ENCODE measurements around the gene IL17RE. TPM values are rescaled to one million over a fixed set of nuclear protein-coding genes. Genes with fewer than 3 reads are reported as not detected.

Gene IL17RE
- total and polyA plus RNA-seq, 3 experiments from 2014 or later = 0.47 to 1.2 (median 1.2) TPM

- H3K4me3 ChIP-seq (ENCODE audit: low read length) = peak overlapping the region; percentile 76
- no peaks in the 10 kb centered on the region for H3K9me3 ChIP-seq (ENCODE audit: low read length)
- peak overlapping the region; percentile 93 to 100 (median 98) for H3K27ac Mint-ChIP-seq
- peaks cover 0 to 35% (median 5%) of the 10 kb centered on the region in 3 donors for H3K36me3 Mint-ChIP-seq
- no peaks in the 10 kb centered on the region for H3K9me3 Mint-ChIP-seq
- H3K27me3 Mint-ChIP-seq = no peaks in the 10 kb centered on the region
- H3K36me3 ChIP-seq (ENCODE audit: insufficient read depth, low read length) = peaks cover 11% of the 10 kb centered on the region
- H3K4me1 Mint-ChIP-seq = peaks cover 32 to 61% (median 33%) of the 10 kb centered on the region in 3 donors
- POLR2A ChIA-PET = interaction anchor here (0.6 to 3.2 kb wide), 26 partner anchors 9 to 389 kb away, joined by 3 to 28 read pairs (median 4); partner anchors contain the start of genes ARPC4, BRPF1, EMC3 and JAGN1
- peak overlapping the region; percentile 88 to 99 (median 95) for H3K4me3 Mint-ChIP-seq
- CTCF ChIA-PET = interaction anchor here (0.6 to 4.0 kb wide), 59 partner anchors 9 to 805 kb away, joined by 3 to 32 read pairs (median 4); partner anchors contain the start of genes ARPC4, BRPF1, EMC3 and FANCD2
- DNase-seq = peak; percentile 83 to 93 (median 84)
- peak overlapping the region; percentile 90 for H3K27ac ChIP-seq (ENCODE audit: low read depth, low read length)
- H3K4me1 ChIP-seq (ENCODE audit: insufficient read depth, low read length) = peaks cover 32% of the 10 kb centered on the region
- no peaks in the 10 kb centered on the region for H3K27me3 ChIP-seq (ENCODE audit: insufficient read depth, low read length, poor library complexity, severe bottlenecking)
These were observed 30.4 kb downstream of the IL17RE start for GRCh38 chr3:9932843-9933560.

- Mint-ChIP-seq H3K27ac (peak within 1 kb of the TSS; percentile 93 to 100 (median 98)), H3K4me1 (peaks cover 32 to 61% (median 33%) of the 10 kb centered on the region in 3 donors), H3K9me3 (no peaks in the 10 kb centered on the region), H3K36me3 (peaks cover 0 to 39% (median 6%) of the 10 kb centered on the region in 3 donors), H3K27me3 (no peaks in the 10 kb centered on the region), H3K4me3 (peak within 1 kb of the TSS; percentile 88 to 99 (median 95))
- DNase-seq = peak; percentile 95 to 99 (median 98)
- Histone ChIP-seq H3K9me3 (ENCODE audit: low read length) (no peaks in the 10 kb centered on the region), H3K36me3 (ENCODE audit: insufficient read depth, low read length) (peaks cover 12% of the 10 kb centered on the region), H3K4me3 (ENCODE audit: low read length) (peak within 1 kb of the TSS; percentile 76), H3K4me1 (ENCODE audit: insufficient read depth, low read length) (peaks cover 32% of the 10 kb centered on the region), H3K27me3 (ENCODE audit: insufficient read depth, low read length, poor library complexity, severe bottlenecking) (no peaks in the 10 kb centered on the region), H3K27ac (ENCODE audit: low read depth, low read length) (peak within 1 kb of the TSS; percentile 90)
- CTCF ChIA-PET = interaction anchor here (0.7 to 4.0 kb wide), 36 partner anchors 8 to 804 kb away, joined by 3 to 32 read pairs (median 5); partner anchors contain the start of genes ARPC4, BRPF1, EMC3 and FANCD2
- POLR2A ChIA-PET = interaction anchor here (0.5 to 3.2 kb wide), 22 partner anchors 8 to 388 kb away, joined by 3 to 28 read pairs (median 5); partner anchors contain the start of genes ARPC4, BRPF1, EMC3 and JAGN1
These were observed 31.1 kb downstream of the IL17RE start, which contains the start of gene CRELD1 for GRCh38 chr3:9933561-9934234. CRELD1 (plus strand) TSS chr3:9933834; CDS start chr3:9934439, 605 bp downstream.

- Mint-ChIP-seq H3K27me3 (no peaks in the 10 kb centered on the region), H3K36me3 (peaks cover 0 to 42% (median 6%) of the 10 kb centered on the region in 3 donors), H3K4me1 (peaks cover 32 to 61% (median 33%) of the 10 kb centered on the region in 3 donors), H3K27ac (peak overlapping the region; percentile 93 to 100 (median 98)), H3K9me3 (no peaks in the 10 kb centered on the region), H3K4me3 (peak overlapping the region; percentile 88 to 99 (median 95))
- POLR2A ChIA-PET = interaction anchor here (0.5 to 3.2 kb wide), 6 partner anchors 12 to 314 kb away, joined by 3 to 28 read pairs (median 18); partner anchors contain the start of genes EMC3, JAGN1 and TATDN2
- Histone ChIP-seq H3K9me3 (ENCODE audit: low read length) (no peaks in the 10 kb centered on the region), H3K27me3 (ENCODE audit: insufficient read depth, low read length, poor library complexity, severe bottlenecking) (no peaks in the 10 kb centered on the region), H3K27ac (ENCODE audit: low read depth, low read length) (peak overlapping the region; percentile 90), H3K4me3 (ENCODE audit: low read length) (peak overlapping the region; percentile 76), H3K36me3 (ENCODE audit: insufficient read depth, low read length) (peaks cover 12% of the 10 kb centered on the region), H3K4me1 (ENCODE audit: insufficient read depth, low read length) (peaks cover 32% of the 10 kb centered on the region)
- peak in 3 of 5 donors; percentile 16 to 66 (median 18) for DNase-seq
- CTCF ChIA-PET = interaction anchor here (0.7 to 4.0 kb wide), 12 partner anchors 8 to 388 kb away, joined by 3 to 32 read pairs (median 10); partner anchors contain the start of genes JAGN1, PRRT3 and SEC13
These were observed 31.6 kb downstream of the IL17RE start for GRCh38 chr3:9934235-9934621.

- Histone ChIP-seq H3K4me3 (ENCODE audit: low read length) (peak overlapping the region; percentile 76), H3K9me3 (ENCODE audit: low read length) (no peaks in the 10 kb centered on the region), H3K4me1 (ENCODE audit: insufficient read depth, low read length) (peaks cover 32% of the 10 kb centered on the region), H3K36me3 (ENCODE audit: insufficient read depth, low read length) (peaks cover 12% of the 10 kb centered on the region), H3K27ac (ENCODE audit: low read depth, low read length) (peak overlapping the region; percentile 90), H3K27me3 (ENCODE audit: insufficient read depth, low read length, poor library complexity, severe bottlenecking) (no peaks in the 10 kb centered on the region)
- Mint-ChIP-seq H3K27me3 (no peaks in the 10 kb centered on the region), H3K4me3 (peak overlapping the region; percentile 88 to 99 (median 95)), H3K9me3 (no peaks in the 10 kb centered on the region), H3K36me3 (peaks cover 0 to 42% (median 6%) of the 10 kb centered on the region in 3 donors), H3K4me1 (peaks cover 32 to 61% (median 33%) of the 10 kb centered on the region in 3 donors), H3K27ac (peak overlapping the region; percentile 93 to 100 (median 98))
- CTCF ChIA-PET = interaction anchor here (0.7 to 2.3 kb wide), 3 partner anchors 11 to 85 kb away, joined by 3 to 11 read pairs (median 3); no protein-coding TSS in a partner anchor
- DNase-seq = no peak
- POLR2A ChIA-PET = interaction anchor here (0.7 kb wide), 1 partner anchor 66 kb away, joined by 5 read pairs; no protein-coding TSS in a partner anchor
These were observed 32.3 kb downstream of the IL17RE start for GRCh38 chr3:9934993-9935392.

GRCh38 chr3:9935966-9936510 lies 33.4 kb downstream of the IL17RE start:
- no peaks in the 10 kb centered on the region for H3K27me3 ChIP-seq (ENCODE audit: insufficient read depth, low read length, poor library complexity, severe bottlenecking)
- peaks cover 0 to 44% (median 6%) of the 10 kb centered on the region in 3 donors for H3K36me3 Mint-ChIP-seq
- ChIA-PET CTCF (interaction anchor here (2.3 kb wide), 1 partner anchor 10 kb away, joined by 11 read pairs; no protein-coding TSS in a partner anchor), POLR2A (no interaction called here)
- peaks cover 29 to 54% (median 33%) of the 10 kb centered on the region in 3 donors for H3K4me1 Mint-ChIP-seq
- no peaks in the 10 kb centered on the region for H3K9me3 ChIP-seq (ENCODE audit: low read length)
- peak overlapping the region in 4 of 7 donors; percentile 21 to 98 (median 61) for H3K4me3 Mint-ChIP-seq
- no peaks in the 10 kb centered on the region for H3K27me3 Mint-ChIP-seq
- H3K9me3 Mint-ChIP-seq = no peaks in the 10 kb centered on the region
- H3K36me3 ChIP-seq (ENCODE audit: insufficient read depth, low read length) = peaks cover 12% of the 10 kb centered on the region
- DNase-seq = no peak
- H3K27ac Mint-ChIP-seq = peak overlapping the region in 5 of 8 donors; percentile 81 to 100 (median 98)
- H3K4me1 ChIP-seq (ENCODE audit: insufficient read depth, low read length) = peaks cover 32% of the 10 kb centered on the region
- H3K27ac ChIP-seq (ENCODE audit: low read depth, low read length) = no peak overlapping the region
- no peak overlapping the region for H3K4me3 ChIP-seq (ENCODE audit: low read length)

GRCh38 chr3:9937486-9938238 lies 35.0 kb downstream of the IL17RE start:
- H3K9me3 ChIP-seq (ENCODE audit: low read length) = no peaks in the 10 kb centered on the region
- peaks cover 0 to 54% (median 8%) of the 10 kb centered on the region in 3 donors for H3K36me3 Mint-ChIP-seq
- no peak overlapping the region for H3K27ac ChIP-seq (ENCODE audit: low read depth, low read length)
- ChIA-PET CTCF (no interaction called here), POLR2A (no interaction called here)
- no peaks in the 10 kb centered on the region for H3K27me3 ChIP-seq (ENCODE audit: insufficient read depth, low read length, poor library complexity, severe bottlenecking)
- H3K4me1 Mint-ChIP-seq = peaks cover 23 to 41% (median 23%) of the 10 kb centered on the region in 3 donors
- peak overlapping the region in 1 of 7 donors; percentile 47 for H3K4me3 Mint-ChIP-seq
- H3K9me3 Mint-ChIP-seq = no peaks in the 10 kb centered on the region
- H3K4me1 ChIP-seq (ENCODE audit: insufficient read depth, low read length) = peaks cover 22% of the 10 kb centered on the region
- peaks cover 12% of the 10 kb centered on the region for H3K36me3 ChIP-seq (ENCODE audit: insufficient read depth, low read length)
- no peaks in the 10 kb centered on the region for H3K27me3 Mint-ChIP-seq
- peak overlapping the region in 3 of 8 donors; percentile 17 to 73 (median 68) for H3K27ac Mint-ChIP-seq
- DNase-seq = no peak
- no peak overlapping the region for H3K4me3 ChIP-seq (ENCODE audit: low read length)

- peaks cover 22% of the 10 kb centered on the region for H3K4me1 ChIP-seq (ENCODE audit: insufficient read depth, low read length)
- ChIA-PET POLR2A (no interaction called here), CTCF (no interaction called here)
- Mint-ChIP-seq H3K27ac (peak overlapping the region in 1 of 8 donors; percentile 41), H3K4me3 (no peak overlapping the region), H3K4me1 (peaks cover 19 to 32% (median 23%) of the 10 kb centered on the region in 3 donors), H3K36me3 (peaks cover 0 to 60% (median 10%) of the 10 kb centered on the region in 3 donors), H3K27me3 (no peaks in the 10 kb centered on the region), H3K9me3 (no peaks in the 10 kb centered on the region)
- H3K9me3 ChIP-seq (ENCODE audit: low read length) = no peaks in the 10 kb centered on the region
- H3K27me3 ChIP-seq (ENCODE audit: insufficient read depth, low read length, poor library complexity, severe bottlenecking) = no peaks in the 10 kb centered on the region
- H3K4me3 ChIP-seq (ENCODE audit: low read length) = no peak overlapping the region
- H3K36me3 ChIP-seq (ENCODE audit: insufficient read depth, low read length) = peaks cover 12% of the 10 kb centered on the region
- DNase-seq = no peak
- H3K27ac ChIP-seq (ENCODE audit: low read depth, low read length) = no peak overlapping the region
These were observed 36.3 kb downstream of the IL17RE start for GRCh38 chr3:9938966-9939365.

Measured in CD8-positive, alpha-beta memory T cell (primary cell).